Measurements from ENCODE around the gene EML4.
"Not testable (repeated sequence)": the region's sequence is repeated elsewhere in the genome, so short reads cannot be mapped to it uniquely, and the experiment has no call there.

The EML4 gene

DNA sequence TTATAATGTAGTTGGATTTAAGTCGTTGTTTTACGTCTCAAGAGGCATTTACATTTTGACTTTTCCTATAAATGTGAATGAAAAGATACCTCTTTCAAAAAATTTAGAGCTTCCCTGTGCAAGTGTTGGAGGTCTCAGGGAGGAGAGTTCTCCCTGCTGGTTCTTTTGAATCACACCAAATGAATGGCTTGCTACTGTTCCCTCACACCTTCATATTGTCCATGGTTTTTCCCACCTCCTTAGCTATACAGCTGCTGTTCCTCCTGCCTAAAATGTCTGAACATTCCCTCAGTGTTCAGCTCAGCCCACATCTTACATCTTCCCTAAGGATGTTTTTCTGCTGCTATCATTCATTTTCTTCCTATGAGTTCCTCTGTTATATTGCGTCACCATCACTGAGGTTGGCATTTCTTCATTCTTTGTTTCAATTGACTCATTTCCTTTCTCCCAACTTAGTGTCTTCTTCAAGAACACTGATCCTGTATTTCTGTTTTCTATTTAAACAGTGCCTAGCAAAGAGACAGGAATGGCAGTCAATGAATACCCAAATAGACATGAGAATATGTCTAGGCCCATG lies 145.8 kb downstream of the EML4 start:
- no peak for FAIRE-seq

- no peak for FAIRE-seq
Measured at GRCh38 chr2:42315844-42316470, 146.8 kb downstream of the EML4 start.

- FAIRE-seq, result no peak
Measured at GRCh38 chr2:42316910-42317309, 147.8 kb downstream of the EML4 start.

DNA sequence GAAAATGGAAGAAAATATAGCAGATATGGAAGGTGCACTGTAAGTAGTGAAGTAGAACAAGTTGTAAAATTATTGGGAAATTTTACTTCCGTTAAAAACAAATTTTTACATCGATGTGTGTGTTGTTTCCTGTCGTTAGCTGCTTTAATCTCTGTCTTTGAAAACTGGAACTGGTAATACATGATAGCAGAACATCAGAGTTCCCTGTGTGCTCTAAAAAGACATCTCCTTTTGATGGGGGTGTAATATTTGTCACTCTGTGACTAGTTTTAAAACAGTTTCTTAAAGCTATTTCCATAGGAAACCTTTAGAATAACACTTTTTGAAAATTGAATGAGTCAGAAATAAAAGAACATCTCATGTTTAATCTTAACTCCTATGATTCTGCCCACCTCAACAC lies 148.3 kb downstream of the EML4 start:
- FAIRE-seq, result no peak

DNA sequence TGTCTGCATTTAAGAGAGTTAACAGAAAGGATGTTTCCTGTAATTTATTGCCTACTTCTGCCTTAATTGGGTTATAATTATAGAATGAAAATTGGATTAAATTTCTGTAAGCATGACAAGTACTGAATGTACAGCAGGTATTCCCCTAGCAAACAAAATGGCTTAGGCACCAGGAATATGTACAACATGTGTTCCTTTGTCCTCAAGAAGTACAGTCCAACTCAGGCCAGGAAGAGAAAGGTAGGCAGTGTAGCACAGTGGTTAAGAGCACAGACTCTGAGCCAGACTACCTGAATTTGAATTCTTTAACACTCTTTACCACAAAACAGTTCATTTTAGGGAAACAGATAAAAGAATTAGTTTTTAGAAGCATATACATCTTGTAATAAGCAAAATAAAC lies 148.8 kb downstream of the EML4 start:
- no peak for FAIRE-seq

GRCh38 chr2:42319265-42319664 lies 150.1 kb downstream of the EML4 start:
- FAIRE-seq, result no peak

DNA sequence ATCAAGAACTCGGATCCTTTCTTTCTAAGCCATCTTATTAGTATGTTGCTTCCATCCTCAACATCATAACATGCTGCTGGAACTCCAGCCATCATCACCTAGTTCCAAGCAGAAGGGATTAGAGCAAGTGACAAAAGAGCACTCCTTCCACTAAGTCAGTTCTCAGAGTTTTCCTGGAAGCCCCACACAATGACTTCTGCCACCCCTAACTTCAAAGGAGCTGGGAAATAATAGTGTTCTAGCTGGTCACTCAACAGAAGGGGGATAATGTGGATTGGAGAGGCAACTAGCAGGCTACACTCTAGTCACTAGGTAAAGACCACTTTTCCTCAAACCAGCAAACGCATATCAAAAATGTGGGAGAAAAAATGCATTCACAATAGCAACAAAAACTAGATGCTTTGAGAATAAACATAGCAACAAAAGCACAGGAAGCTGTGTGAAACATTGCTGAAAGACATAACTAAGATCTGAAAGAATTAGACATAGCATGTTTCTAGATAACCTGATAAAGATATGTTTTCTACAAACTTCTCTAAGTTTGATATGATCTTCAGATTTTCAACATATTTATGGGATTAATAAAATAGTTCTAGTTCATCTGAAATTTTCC lies 152.4 kb downstream of the EML4 start:
- no peak for FAIRE-seq

DNA sequence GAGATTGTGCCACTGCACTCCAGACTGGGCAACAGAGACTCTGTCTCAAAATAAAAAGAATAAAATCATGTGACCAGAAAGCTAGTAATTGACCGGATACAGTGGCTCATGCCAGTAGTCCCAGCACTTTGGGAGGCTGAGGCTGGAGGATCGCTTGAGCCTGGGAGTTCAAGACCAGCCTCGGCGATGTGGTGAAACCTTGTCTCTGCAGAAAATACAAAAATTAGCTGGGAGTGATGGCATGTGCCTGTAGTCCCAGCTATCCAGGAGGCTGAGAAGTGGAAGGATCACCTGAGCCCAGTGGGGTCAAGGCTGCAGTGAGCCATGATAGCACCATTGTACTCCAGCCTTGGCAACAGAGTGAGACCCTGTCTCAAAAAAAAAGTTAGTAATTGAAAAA lies 155.1 kb downstream of the EML4 start:
- no peak for FAIRE-seq

- no peak for FAIRE-seq
Measured at GRCh38 chr2:42324949-42325348, 155.8 kb downstream of the EML4 start.

GRCh38 chr2:42325609-42326008 lies 156.5 kb downstream of the EML4 start:
- no peak for FAIRE-seq

GRCh38 chr2:42327125-42327524 lies 158.0 kb downstream of the EML4 start:
- FAIRE-seq, result no peak

DNA sequence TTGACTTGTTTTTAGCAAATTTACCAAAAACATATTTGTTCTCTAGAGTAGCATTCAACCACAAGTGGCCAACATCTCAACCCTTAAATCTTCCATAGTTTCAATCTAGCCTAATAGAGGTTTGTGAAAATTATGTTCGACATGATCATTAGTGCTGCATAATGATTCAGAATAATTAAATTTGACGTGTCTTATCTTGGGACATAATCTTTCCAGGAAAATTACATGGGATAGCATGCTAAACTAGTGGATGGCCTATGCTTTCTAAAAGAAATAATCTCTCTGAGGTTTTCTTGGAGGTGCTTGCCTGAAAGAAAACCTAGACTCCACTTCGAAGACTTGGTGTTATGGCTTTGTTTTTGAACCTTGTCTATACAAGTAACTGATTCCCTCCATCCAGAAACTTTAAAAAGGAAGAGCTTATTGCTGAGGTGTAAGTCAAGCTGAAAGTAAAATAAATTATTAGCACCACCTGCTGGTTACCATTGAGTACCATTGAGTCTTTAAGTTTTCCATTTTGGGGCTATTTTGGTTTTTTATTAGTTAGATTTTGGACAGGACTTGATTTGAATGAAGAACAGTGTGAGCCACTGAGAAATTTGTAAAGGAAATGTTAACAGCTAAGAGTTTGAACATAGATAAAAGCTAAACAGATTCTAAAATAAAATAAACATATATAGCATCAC lies 159.1 kb downstream of the EML4 start:
- peak; percentile 85 for FAIRE-seq

DNA sequence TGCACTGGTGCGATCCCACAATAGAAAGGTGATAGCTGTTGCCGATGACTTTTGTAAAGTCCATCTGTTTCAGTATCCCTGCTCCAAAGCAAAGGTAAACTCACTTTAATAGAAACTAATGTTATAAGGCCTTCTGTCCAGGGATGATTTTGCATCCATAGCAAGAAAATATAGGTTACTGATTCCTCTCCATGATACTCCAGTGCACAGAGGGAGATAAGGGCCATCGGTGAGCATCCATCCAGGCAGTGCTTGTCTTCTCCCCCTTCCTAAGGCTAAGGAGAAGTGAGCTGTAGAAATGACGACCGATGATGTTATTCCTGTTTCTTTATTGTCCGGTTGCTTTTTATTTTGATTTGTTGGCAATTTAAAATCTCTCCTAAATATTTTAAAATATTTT lies 159.8 kb downstream of the EML4 start:
- no peak for FAIRE-seq

DNA sequence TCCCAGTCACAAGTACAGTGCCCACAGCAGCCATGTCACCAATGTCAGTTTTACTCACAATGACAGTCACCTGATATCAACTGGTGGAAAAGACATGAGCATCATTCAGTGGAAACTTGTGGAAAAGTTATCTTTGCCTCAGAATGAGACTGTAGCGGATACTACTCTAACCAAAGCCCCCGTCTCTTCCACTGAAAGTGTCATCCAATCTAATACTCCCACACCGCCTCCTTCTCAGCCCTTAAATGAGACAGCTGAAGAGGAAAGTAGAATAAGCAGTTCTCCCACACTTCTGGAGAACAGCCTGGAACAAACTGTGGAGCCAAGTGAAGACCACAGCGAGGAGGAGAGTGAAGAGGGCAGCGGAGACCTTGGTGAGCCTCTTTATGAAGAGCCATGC lies 160.6 kb downstream of the EML4 start:
- no peak for FAIRE-seq

- no peak for FAIRE-seq
Measured at GRCh38 chr2:42331569-42332284, 162.6 kb downstream of the EML4 start.

- FAIRE-seq, result no peak
Measured at GRCh38 chr2:42332575-42332974, 163.4 kb downstream of the EML4 start.

- FAIRE-seq, result no peak
Measured at GRCh38 chr2:42333579-42333978, 164.4 kb downstream of the EML4 start.

- no peak for FAIRE-seq
Measured at GRCh38 chr2:42334220-42334619, 165.1 kb downstream of the EML4 start.

DNA sequence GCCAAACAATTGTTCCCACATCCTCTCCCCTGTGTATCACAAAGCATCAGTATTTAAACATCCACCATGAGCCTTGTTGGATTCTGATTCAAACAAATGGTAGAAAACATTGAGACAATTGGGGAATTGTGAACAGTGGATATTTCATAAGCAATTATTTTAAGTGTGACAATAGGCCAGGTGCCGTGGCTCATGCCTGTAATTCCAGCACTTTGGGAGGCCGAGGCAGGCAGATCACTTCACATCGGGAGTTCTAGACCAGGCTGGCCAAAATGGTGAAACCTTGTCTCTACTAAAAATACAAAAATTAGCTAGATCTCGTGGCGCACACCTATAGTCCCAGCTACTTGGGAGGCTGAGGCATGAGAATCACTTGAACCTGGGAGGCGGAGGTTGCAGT lies 165.7 kb downstream of the EML4 start:
- FAIRE-seq, result not testable (repeated sequence)

DNA sequence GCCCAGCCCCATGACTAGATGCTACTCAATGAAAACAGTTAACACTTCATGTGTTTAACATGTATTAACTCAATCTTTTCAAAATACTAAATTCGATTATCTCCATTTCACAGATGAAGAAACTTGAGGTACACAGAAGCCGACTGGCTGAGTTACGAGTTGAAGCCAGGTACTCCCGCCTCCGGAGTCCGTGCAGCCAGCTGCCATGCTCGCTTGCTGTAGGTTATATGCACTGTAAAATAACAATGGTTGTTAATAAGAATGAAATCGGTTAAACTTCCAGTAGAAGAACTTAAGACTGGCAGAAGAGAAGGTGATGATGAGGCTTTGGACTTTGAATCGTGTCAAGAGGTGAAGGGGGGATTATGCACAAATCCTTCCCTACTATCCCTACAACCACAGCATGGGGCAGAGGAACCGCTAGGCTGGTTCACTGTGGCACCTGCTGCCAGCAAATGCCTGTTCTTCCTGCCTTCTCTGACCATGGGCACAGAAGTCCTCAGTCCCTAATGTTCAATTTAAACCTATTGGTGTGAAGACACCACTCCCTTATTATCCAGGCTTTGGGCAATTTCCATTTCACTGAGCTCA lies 166.5 kb downstream of the EML4 start:
- FAIRE-seq, result no peak

DNA sequence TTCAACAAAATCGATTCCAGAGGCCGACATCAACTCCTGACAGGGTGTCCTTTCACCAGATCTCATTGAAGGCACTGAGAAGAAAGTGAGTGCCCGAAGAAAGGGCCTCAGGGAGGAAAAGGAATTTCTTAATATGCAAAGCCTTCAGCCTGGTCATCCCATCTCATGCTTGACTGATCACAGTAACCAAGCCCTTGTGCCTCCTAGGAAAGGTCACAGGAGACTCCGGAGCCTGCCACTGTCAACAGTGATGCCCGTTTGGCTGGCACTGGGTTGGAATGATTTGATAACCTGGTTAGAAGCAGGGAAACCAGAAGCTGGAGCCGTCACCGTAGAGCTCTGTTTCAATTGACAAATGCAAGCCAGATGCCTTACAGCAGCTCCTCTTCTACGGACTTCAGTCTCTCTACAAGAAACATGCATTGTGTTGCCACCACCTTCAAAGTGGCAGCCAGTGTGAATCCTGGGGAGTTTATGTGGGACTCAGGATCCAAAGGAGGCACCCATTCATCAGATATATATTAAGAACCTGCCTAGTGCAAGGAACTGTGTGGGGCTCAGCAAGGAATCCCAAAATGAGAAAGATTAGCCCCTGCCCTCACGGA lies 167.3 kb downstream of the EML4 start:
- no peak for FAIRE-seq

DNA sequence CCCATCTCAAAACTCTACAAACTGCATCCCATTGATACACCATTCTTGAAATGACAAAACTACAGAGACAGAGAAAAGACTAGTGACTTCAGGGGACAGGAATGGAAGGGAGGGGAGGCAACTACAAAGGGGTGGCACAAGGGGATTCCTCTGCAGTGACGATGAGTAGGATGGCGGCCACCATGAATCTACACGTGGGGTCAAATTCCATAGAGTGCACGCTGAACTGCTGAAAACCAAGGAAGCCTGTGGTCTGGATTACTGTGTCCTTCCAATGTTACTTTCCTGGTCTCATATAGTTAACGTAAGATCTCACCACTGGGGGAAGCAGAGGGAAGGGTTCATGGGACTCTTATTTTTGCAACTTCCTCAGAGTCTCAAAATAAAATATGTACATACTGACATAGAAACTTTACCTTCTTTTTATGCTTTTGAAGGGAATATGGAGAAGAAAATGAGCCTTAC lies 168.2 kb downstream of the EML4 start:
- FAIRE-seq, result no peak
